ENCODE results near the gene SMDT1. TPM values are rescaled to one million over a fixed set of nuclear protein-coding genes. Genes with fewer than 3 reads are reported as not detected.

The SMDT1 gene
- polyA plus RNA-seq, 1 of the 3 experiments (the other 2 are of a cell fraction) = 29.8 TPM

Small RNA genes within 50 kb of the gene (small RNA-seq; reads per million reads assigned to genes)
- 0 reads per million in 7 experiments for gene SNORD13P1

Other genes starting within 250 kb of the SMDT1 start
- 7.4 and 7.5 TPM in 2 replicates for gene SREBF2, start 246.6 kb upstream of the SMDT1 start, polyA plus RNA-seq (2012; rRNA removed)
- gene SHISA8, start 164.6 kb upstream of the SMDT1 start, polyA plus RNA-seq (2012; rRNA removed) = not detected in 2 replicates
- 0.10 and 0.12 TPM in 2 replicates for gene TNFRSF13C, start 152.9 kb upstream of the SMDT1 start, polyA plus RNA-seq (2012; rRNA removed)
- 8.1 and 15.6 TPM in 2 replicates for gene CENPM, start 132.5 kb upstream of the SMDT1 start, polyA plus RNA-seq (2012; rRNA removed)
- 0.35 and 0.89 TPM in 2 replicates for gene SEPTIN3, start 110.3 kb upstream of the SMDT1 start, polyA plus RNA-seq (2012; rRNA removed)
- 0.07 and 0.19 TPM in 2 replicates for gene WBP2NL, start 80.9 kb upstream of the SMDT1 start, polyA plus RNA-seq (2012; rRNA removed)
- 15.4 and 16.8 TPM in 2 replicates for gene NAGA, start 8.9 kb upstream of the SMDT1 start, polyA plus RNA-seq (2012; rRNA removed)
- 0.05 and 0.18 TPM in 2 replicates for gene PHETA2, start 5.5 kb upstream of the SMDT1 start, polyA plus RNA-seq (2012; rRNA removed)
- gene NDUFA6, start 11.1 kb downstream of the SMDT1 start, polyA plus RNA-seq (2012; rRNA removed) = 37.8 and 42.0 TPM in 2 replicates
- 0.26 and 0.32 TPM in 2 replicates for gene CYP2D6, start 51.1 kb downstream of the SMDT1 start, polyA plus RNA-seq (2012; rRNA removed)
- 8.5 and 9.4 TPM in 2 replicates for gene TCF20, start 191.0 kb downstream of the SMDT1 start, polyA plus RNA-seq (2012; rRNA removed)

All from SK-N-SH (cell line).